K562 (cell line): Measurements from ENCODE around the gene TEX264.

ENCODE experiments used
- HNRNPLL ChIP-seq: fragments of 200-400 bp; formaldehyde crosslinking; IDR thresholded peaks from 2 replicates; pipeline ENCODE4 v1.6.1; 2017; ENCODE audit warnings: low read length, low read depth, mild to moderate bottlenecking; ENCODE audit not compliant: poor library complexity, severe bottlenecking
- HNRNPUL1 ChIP-seq: fragments of 200-400 bp; formaldehyde crosslinking; IDR thresholded peaks from 2 replicates; pipeline ENCODE4 v1.6.1; 2017; ENCODE audit warnings: low read length
- MAFG ChIP-seq: fragments of 450-650 bp; conservative IDR thresholded peaks from 2 replicates; pipeline ENCODE4 v1.6.1; 2016; ENCODE audit warnings: missing genetic modification characterization, missing compliant biosample characterization
- POLR2A ChIP-seq: fragments of 450-650 bp; conservative IDR thresholded peaks from 2 replicates; pipeline ENCODE4 v1.6.1; 2016
- RCOR1 ChIP-seq, 2 experiments: IDR thresholded peaks; 2 replicates each; pipeline ENCODE4 v1.6.1; 2012; ENCODE audit warnings: low read depth in 2 of 2, low read length in 2 of 2, borderline replicate concordance in 1 of 2, improper control_type of control experiment in 1 of 2
- ZNF24 ChIP-seq: fragments of 450-650 bp; IDR thresholded peaks from 2 replicates; pipeline ENCODE4 v1.6.1; 2016
- TF ChIP-seq, protein P1 (sequence below): fragments of 250-450 bp; sonication (Bioruptor Pico); IDR thresholded peaks from 2 replicates; pipeline ENCODE4 v1.9.0; 2021; ENCODE audit warnings: mild to moderate bottlenecking

GRCh38 chr3:51692980-51693395 lies 21.9 kb downstream of the TEX264 start:
- TF ChIP-seq RCOR1 (IDR thresholded peaks at IDR 0.05; ENCODE audit: borderline replicate concordance in 1 of 2, low read depth in 2 of 2, low read length in 2 of 2) (no peak), HNRNPUL1 (no peak), MAFG (no peak), POLR2A (no peak), ZNF24 (no peak), HNRNPLL (no peak)
- TF ChIP-seq, protein P1, sequence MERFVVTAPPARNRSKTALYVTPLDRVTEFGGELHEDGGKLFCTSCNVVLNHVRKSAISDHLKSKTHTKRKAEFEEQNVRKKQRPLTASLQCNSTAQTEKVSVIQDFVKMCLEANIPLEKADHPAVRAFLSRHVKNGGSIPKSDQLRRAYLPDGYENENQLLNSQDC, result no peak
